Raji (cell line): ENCODE results near the gene TMEM271.

Experiments
- POLR2A ChIP-seq: IDR thresholded peaks from 2 replicates; pipeline ENCODE4 v1.6.1; 2011; ENCODE audit warnings: low read depth, low read length, control low read depth; ENCODE audit not compliant: insufficient read depth

The TMEM271 gene

GRCh38 chr4:590313-590841, 14.3 kb upstream of the TMEM271 start:
- no peak for TF ChIP-seq POLR2A

GRCh38 chr4:589219-589963, 13.3 kb upstream of the TMEM271 start:
- no peak for TF ChIP-seq POLR2A

- no peak for TF ChIP-seq POLR2A
Measured at GRCh38 chr4:588351-588849, 12.3 kb upstream of the TMEM271 start.

GRCh38 chr4:587671-588350, 11.7 kb upstream of the TMEM271 start:
- no peak for TF ChIP-seq POLR2A

GRCh38 chr4:583820-584219, 7.7 kb upstream of the TMEM271 start:
- TF ChIP-seq POLR2A, result no peak

- TF ChIP-seq POLR2A, result no peak
Measured at GRCh38 chr4:581753-582361, 5.8 kb upstream of the TMEM271 start.

- TF ChIP-seq POLR2A, result no peak
Measured at GRCh38 chr4:581181-581580, 5.1 kb upstream of the TMEM271 start.

GRCh38 chr4:579543-580175, 3.6 kb upstream of the TMEM271 start:
- TF ChIP-seq POLR2A, result no peak

- TF ChIP-seq POLR2A, result no peak
Measured at GRCh38 chr4:578451-579443, 2.7 kb upstream of the TMEM271 start.

GRCh38 chr4:577499-578450, 1.7 kb upstream of the TMEM271 start:
- TF ChIP-seq POLR2A, result no peak

GRCh38 chr4:576991-577498, 950 bp upstream of the TMEM271 start:
- TF ChIP-seq POLR2A, result no peak

GRCh38 chr4:575281-576141, 584 bp downstream of the TMEM271 start:
- TF ChIP-seq POLR2A, result no peak
